Ureter (tissue), 1 donor: ENCODE measurements around the gene ABHD12B. TPM values are rescaled to one million over a fixed set of nuclear protein-coding genes. Genes with fewer than 3 reads are reported as not detected.
A peak's percentile ranks its signal among the peaks of the same experiment; 100 is the strongest.

Experiments used
- DNase-seq: peaks from one replicate; pipeline ENCODE4 v3.0.0-alpha.2; 2020; ENCODE audit warnings: low spot score
- total RNA-seq: library from RNA; stranded (reverse); gene quantifications from one replicate; pipeline ENCODE4 v1.2.4, GENCODE V29; 2023
- donor health status: DM: yes; HTN: yes; CAD: no.

ABHD12B gene
- total RNA-seq, 1 donor from 2014 or later: not detected

DNA sequence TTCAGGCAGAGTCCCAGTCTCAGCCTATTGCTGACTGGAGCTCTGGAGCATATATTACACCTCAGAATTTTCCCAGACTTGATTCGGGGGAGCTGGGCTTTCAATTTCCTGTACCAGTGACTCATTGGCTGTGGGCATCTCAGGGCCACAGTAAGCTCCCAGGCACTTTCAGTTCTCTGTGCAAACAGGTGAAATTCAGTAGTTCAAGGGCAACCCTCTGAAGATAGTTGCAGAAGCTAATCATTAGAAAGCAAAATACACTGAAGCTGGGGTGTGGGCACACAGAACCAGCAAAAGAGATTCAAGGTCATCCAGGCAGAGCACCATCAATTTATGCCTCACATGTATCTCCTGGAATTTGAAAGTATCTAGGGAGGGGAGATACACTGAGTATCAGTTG, 32.8 kb upstream of the ABHD12B start:
- DNase-seq: no peak

DNA sequence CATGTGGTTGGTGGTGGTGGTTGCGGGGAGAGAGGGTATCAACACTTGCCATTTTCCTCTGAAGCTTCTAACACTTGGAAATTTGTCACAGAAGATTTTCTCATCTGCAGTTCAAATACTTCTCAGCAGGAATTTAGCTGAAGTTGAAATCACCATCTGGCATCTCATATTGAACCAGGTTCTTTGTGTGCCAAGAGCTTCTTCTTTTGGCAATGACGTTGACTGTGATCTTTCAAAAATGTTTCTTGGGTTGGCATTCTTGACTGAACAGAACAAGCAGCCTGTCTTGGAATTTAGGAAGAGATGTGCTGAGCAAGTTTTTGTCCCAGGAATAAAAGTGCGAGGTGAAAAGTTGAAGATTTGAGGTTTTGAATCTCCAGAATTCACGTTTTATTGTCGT, 32.2 kb upstream of the ABHD12B start:
- no peak for DNase-seq

DNA sequence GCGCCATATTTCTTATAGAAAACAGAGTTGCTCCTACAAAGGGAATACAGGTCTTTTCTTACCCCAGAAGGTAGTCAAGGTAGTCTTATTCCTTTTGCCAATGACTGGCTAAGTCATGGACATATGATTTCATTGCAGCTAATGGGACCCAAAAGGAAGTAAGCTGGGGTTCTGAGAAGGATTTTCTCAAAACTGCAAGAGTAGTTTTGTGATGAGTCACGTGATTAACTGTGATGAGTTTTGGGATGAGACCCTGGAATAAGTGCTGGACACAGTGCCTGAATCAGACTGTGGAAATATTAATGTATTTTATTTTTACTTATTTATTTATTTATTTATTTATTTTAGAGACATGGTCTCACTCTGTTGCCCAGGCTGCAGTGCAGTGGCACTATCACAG, 27.5 kb upstream of the ABHD12B start:
- DNase-seq: no peak

DNA sequence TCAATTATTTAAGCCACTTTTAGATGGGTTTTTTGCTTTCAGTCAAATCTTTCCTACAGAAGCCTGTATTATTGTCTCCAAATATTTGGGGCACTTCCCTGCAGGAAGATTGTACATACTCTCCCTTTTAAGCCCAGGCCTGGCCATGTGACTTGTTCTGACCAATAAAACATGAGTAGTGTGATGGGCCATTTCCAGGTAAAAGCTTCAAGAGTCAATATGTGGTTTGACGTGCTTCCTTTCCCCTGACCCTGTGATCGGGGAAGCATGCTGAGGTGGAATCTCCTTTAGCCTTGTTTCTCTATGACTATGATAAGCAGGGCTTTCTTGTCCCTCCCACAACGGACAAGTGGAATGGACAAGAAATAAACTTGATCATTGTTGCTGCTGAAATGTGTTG, 26.7 kb upstream of the ABHD12B start:
- DNase-seq: no peak

DNA sequence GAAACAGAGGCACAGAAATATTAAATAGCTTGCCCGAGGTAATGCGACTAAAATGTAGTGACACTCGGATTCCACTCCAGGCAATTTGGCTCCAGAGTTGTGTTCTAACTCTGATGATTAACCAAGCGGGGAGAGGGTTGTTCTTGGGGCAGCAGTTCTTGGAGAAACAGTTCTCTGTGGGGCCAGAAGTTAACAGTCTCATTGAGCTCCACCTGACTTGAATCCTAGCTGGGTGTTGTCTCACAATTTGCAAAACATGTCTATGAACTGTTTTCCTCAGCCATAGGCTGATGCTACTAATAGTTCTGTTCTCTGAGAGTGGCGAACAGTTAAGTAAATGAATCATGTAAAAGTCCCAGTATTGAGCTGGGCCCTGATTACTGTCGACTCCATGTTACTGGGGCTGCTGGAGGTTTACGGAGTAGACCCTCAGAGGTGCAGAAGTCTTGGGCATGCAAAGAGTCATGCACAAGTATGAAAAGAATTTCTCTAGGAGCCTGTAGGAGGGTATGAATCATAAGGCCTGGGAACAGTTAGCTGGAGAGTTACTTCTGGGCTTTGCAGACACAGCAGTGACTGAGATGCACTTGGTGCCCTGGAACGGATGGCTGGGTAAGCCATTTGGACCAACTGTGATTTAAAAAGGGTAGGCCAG, 25.5 kb upstream of the ABHD12B start:
- DNase-seq: no peak

DNA sequence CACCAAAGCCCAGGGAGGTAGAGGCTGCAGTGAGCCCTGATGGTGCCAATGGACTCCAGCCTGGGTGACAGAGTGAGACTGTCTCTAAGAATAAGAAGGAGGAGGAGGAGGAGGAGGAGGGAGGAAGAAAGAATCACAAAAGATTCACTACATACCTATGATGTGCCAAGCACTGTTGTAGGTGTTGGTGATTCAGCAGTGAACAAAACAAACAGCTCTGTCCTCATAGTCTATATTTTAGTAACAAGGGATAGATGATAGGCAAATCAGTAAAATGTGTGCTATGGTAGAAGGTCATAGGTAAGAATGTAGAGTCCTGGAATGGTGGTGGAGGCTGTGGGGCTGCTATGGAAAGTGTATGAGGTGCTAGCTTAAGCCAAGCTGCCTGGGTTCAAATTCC, 18.0 kb upstream of the ABHD12B start:
- DNase-seq: no peak

DNA sequence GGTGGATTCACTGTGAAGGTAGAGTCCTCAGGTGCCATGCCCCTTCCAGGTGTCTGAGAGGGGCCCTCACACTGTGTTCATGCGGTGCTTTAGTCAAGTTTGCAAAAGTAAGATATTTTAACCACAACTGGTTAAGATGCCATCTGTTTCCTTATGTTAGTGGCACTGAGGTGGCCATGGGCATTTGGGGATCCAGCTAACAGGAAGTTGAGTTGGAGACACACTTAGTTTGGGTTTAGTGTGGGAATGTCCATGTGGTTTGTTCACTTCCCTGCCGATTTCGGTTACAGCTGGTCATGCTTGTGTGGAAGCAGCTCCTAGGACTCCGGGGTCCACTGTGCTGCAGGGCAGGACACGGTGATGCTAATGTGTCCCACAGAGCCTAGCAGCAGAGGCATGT, 17.3 kb upstream of the ABHD12B start:
- DNase-seq: no peak

DNA sequence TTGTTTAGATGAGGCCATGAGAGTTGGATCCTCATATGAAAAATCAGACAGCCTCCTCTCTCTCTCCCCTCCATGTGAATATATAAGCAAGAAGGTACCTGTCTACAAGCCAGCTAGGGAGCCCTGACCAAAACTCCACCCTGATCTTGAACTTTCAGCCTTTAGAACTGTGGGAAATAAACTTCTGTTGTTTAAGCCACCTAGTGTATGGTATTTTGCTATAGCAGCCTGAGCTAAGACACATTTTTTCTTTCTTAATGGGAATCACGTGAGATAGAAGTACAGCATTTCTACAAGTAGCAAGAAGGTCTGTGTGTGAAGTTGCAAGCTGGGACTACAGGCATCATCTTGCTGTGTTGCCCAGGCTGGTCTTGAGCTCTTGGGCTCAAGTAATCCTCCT, 16.3 kb upstream of the ABHD12B start:
- DNase-seq: no peak

DNA sequence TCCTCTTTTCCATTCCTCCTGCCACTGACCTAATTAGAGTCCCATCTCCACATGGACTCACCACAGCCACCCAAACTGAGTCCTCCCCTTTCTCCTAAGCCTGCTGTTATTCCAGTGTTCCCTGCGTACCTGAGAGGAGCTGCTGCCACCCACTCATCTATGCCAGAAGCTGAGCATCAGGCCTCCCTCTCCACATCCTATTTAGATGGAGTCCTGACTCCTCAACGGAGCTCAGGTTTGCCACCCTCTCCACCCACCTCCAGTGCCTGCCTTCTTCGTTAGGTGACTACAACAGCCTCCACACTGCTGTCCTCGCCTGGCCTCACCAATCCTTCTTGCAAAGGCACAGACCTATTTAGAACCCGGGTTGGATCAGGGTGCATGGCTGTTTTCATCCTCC, 15.2 kb upstream of the ABHD12B start:
- no peak for DNase-seq

DNA sequence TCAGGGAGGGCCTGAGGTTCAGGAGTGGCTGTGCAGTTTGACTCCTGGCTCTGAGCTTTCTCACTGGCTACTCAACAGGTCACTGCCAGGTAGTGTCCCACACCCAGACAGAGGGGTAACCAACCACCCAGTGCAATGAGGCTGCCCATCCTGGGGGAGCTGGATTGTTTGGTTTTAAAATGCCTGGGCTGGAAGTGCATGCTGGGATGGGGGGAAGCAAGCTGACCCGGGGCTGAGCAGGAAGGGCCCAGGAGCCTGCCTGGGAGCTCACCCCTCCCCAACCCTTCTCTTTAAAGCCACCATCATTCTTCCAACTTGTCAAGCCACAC, 12.6 kb upstream of the ABHD12B start:
- DNase-seq: no peak

DNA sequence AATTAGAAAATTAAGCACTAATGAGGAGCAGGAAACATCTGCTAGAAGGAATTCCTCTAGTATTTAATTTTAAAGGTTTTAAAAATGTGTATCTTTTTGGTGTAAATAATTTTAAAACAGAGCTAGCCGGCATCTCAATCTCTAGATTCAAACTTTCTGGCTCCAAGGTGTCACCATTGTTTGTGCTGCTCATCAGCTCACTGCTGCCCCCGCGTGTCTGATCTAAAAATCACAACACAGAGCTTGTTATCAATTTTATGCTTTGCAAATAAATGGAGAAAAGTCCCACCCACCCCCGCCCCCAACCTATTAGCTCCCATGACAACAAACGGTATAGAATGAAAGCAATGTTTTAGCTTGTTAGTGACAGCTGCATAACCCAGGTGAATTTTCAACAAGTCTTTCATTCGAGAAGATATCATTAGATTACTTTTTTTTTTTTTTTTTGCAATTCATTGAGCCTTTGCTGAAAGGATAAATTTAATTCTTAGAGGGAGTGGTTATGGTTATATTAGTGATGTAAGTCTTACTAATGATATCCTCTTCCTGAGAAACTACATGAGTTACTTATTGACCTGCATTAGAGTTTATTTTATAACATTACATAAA, 11.3 kb upstream of the ABHD12B start:
- peak; percentile 84 for DNase-seq

DNA sequence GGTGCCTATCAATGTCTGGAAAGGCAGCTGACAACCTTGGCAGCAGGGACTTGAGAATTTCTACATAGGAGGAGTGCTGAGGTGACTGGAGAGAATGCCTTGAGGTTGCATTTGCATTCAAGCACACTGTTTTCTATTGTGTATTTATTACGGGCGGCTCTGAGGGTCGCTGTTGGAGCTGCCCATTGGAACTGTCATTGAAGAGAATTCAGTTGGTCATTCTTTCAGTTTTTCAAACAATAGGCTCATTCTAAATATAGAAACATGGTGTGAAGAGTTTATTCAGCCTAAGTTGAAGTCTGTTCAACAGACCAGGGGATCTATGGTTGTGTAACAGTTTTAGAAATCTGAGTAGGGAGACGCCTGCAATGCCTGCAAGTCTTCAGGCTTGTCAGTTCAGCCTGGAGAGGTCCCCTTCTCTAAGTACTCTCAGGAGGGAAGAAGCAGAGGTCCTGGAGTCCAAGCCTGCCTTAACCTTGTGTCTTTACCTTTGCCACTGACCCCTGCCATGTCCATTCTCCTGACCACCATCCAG, 9.8 kb upstream of the ABHD12B start:
- no peak for DNase-seq

DNA sequence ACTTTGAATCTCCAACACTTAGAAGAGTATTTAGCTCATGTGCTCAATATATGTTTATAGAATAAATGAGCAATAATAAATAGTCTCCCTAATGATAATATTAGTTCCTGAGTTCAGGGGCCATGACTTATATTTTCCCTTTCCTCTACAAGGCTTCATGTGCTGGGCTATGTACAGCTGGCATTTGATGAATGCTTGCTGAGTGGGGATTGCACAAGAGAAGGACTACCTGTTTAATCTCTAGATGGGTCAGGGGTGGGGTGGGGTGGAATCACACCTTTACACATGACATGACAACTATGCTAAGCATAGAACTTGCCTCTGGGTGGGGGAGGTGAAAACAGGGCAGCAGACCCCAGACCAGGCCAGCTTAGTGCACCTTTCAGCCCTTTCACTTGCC, 7.6 kb upstream of the ABHD12B start:
- no peak for DNase-seq

DNA sequence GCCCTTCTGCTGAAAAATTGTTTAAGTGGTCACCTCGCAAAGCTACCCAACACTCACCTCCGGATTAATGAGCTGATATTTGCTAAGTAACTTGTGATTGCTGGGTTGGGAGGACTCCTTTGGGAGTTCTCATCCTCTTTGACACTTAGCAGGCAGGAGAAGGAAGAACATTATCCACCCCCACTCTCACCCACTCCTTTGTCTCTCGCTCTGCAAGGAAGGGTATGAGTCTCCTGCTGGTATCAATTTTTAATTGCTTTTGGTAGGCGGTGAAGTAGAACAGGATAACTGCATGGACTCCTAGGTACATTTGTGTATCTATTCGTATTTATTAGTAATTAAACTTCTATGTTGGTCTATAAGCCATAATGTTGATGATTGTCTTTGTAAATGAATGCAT, 6.9 kb upstream of the ABHD12B start:
- no peak for DNase-seq

DNA sequence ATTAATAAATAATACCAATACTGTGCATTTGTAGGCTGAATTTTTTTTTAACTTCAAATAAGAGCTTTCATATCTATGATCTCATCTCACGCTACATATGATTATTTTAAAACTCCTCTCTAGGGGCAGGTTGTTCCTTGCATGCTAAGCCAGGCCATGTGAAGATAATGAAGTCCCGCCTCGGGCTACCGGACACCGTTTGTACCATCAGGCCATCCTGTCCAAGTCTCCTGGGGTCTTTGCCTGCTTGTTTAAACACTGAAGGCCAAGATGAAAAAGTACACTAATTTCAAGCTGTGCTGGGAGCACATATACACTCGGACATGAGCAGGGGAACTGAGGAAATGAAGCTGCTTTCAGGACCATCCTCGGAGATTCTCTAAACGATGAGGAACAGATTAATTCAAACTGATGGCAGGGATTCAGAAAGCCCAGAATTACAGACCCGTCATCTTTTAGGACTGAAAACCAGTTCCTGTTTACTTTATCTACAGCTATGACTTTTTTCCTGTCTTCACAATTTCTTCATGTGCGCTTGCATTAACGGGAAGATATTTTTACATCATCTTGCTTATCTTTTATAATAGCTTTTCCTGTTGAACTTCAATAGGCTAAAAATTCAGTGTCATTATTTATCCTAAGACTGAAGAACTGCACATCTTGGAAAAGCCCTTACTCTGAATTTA, 6.3 kb upstream of the ABHD12B start:
- DNase-seq: no peak

DNA sequence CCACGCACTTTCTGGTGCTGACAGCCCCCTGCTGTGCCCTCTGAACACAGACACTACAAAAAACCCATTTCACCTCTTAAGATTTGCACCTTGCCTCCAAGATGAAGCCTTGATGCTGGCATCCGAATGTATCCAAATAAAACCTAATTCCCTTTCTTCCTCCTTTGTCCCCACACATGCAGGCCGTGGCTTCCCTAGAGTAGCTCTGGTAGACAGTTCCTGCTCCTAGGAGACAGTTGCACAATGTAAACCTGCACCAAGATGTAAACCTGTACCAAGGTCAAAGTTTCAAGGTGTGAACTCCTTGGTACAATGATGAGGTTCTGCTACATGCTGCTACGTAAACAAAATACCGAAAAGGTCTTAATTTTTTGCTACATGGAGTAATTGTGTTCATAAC, 625 bp upstream of the ABHD12B start:
- no peak for DNase-seq

DNA sequence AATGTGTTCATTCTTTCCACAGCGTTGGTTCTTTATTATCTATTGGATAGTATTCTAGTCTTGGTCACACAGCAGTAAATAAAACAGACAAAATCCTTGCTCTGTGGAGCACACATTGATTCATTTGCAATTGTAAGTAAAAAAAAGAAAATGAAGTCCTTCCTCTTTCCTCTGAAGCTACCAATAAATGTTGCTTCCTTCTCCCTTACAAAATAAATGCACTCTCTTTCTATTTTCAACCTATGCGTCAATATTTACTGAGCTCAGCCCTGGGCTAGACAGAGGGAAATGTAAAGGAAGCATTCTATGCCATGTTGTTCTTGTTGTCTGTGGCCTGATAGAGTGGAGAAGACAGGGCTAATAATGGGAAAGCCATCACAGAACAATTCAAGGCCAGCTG, 2.9 kb downstream of the ABHD12B start:
- no peak for DNase-seq

DNA sequence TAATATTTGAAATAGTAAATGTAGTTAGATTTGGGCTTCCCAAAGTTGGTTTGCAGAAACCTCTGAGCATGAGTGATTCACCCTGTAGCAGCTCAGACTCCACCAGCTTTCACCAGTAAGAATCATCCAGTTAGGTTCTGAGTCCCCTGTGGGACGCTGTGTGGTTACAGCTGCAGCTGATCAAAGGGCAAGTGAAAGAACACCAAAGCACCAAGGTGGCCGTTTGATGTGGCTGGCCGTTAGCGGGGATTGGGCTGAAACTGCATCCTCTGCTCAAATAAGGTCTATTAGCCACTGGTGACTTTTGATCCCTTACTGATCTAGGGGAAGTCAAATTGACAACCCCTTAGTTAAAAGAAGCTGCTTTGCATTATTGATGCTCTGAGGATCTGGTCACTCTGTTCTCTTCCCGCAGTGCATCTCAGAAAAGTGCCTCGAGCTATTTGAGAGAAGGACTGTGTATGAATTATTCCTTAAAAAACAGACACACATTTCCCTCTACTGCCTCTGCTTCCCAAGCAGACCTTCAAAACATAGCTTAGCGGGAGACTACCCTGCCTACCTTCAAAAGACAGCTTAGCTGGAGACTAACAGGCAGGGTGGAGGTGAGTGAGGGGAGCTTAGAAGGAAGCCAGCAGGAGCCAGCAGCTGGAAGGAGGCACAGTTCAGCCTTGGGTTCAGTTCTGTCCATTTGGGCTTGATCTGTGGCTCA, 3.7 kb downstream of the ABHD12B start:
- no peak for DNase-seq

DNA sequence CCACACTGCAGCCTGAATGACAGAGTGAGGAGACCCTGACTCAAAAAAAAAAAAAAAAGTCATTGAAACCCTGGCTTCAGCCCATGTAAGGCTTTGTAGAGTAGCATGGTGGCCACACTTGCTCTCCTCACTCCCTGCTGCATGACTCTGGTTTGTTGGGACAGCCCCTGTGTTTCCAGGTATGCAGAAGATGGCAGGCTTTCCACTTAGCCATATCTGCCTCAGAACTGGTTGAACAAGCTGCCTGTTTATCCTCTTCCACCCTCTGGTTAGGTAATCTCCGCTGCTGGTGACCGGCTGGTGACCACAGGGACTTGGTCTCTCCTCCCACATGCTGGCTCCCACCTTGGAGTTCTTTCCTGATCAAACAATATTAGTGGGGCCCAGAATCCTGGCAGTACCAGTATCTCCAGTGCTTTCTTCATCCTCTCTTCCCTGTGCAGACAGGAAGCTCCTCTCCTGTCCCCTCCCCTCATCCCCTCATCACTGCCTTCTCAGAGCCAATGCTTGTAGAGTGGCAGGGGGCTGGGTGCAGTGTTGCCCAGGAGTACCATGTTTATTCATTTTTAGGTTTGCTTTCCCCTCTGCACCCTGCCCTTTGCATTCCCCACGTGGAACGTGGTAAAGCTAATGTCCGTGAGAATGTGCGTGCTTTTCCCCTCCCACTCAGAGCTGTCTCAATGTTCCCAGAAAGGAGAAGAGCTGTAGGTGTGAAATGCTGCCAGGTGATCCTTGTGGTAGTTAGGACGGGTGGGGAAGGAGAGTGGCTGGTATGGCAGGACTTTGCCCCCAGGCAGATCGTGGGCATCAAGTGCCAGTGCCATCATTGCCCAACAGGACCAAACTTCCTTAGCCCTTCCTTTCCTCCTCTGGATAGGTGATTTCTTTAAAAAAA, 11.3 kb downstream of the ABHD12B start:
- peak; percentile 48 for DNase-seq

DNA sequence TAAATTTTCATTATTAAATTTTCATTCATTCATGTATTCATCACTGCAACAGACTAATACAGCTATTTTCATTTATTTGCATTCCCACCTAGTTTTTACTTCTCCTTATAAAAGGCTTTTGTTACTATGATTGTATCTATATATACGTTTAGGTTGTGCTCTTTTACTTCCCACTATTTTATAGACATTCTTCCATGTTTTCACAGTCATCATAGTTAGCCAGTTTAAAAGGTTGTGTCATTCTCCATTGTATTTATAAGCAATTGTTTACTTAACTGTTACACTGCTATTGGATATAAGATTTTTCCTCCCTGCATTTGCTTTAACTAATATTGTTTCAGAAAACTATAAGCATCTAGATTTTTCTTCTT, 12.0 kb downstream of the ABHD12B start:
- no peak for DNase-seq

DNA sequence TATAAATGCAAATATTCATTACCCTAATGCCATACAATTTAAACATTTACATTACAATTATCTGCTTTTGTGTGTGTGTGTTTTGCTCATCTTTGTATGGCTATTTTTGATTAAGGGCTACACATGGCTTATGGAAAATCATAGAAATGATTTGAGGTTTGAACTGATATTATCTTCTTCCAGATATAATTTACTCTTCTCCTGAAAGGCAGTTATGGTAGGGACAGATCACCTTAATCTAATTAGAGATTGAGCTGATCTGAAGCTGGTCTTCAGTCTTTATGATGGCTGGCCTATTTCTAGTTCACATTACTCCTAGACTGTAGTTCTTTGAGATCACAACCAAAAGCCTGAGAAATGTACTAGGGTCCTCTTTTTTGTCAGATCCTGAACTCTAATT, 15.6 kb downstream of the ABHD12B start:
- no peak for DNase-seq

DNA sequence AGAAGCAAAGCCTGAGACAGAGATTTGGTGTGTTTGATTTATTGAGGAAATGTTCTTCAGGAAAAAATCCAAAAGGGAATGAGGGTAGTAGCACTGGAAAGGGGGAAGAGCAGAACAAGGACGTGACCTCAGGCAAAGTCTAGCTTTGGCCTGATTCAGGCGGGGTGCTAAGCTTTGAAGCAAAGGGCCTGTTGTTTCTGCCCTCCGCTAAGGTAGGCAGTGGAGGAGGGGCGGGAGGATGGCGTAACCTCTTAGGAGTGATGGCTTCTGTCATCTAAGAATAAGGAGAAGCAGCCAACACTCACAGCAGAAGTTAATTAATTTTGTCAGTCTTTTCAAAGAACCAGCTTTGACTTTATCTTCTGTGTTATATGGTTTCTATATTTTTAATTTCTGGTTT, 20.4 kb downstream of the ABHD12B start:
- DNase-seq: no peak
